Skeletal muscle tissue (tissue), 4 donors: Measurements from ENCODE around the gene ACTG2. TPM values are rescaled to one million over a fixed set of nuclear protein-coding genes. Genes with fewer than 3 reads are reported as not detected.

Experiments
- H3K27ac ChIP-seq: one replicate; pipeline ENCODE4 v1.7.0; 2013; ENCODE audit warnings: mild to moderate bottlenecking, low read depth, low read length, inconsistent platforms
- H3K27me3 ChIP-seq, 3 donors: one replicate each; pipeline ENCODE4 v1.7.0; 2013; ENCODE audit warnings: low read length in 3 of 3; ENCODE audit not compliant: control insufficient read depth in 3 of 3, insufficient read depth in 3 of 3
- H3K36me3 ChIP-seq, 3 donors: one replicate each; pipeline ENCODE4 v1.7.0; 2013; ENCODE audit warnings: low read length in 3 of 3; ENCODE audit not compliant: control insufficient read depth in 3 of 3, insufficient read depth in 3 of 3
- H3K4me1 ChIP-seq, 3 donors: one replicate each; pipeline ENCODE4 v1.7.0; 2013; ENCODE audit warnings: low read length in 3 of 3, mild to moderate bottlenecking in 3 of 3; ENCODE audit not compliant: control insufficient read depth in 3 of 3, insufficient read depth in 3 of 3
- H3K4me3 ChIP-seq, 3 donors: one replicate each; pipeline ENCODE4 v1.7.0; 2013; ENCODE audit warnings: low read length in 3 of 3
- H3K9ac ChIP-seq, 3 donors: one replicate each; pipeline ENCODE4 v1.7.0; 2013; ENCODE audit warnings: low read length in 3 of 3, mild to moderate bottlenecking in 3 of 3, moderate library complexity in 2 of 3, low read depth in 1 of 3
- H3K9me3 ChIP-seq, 3 donors: one replicate each; pipeline ENCODE4 v1.7.0; 2013; ENCODE audit warnings: low read length in 3 of 3; ENCODE audit not compliant: control insufficient read depth in 3 of 3
- total RNA-seq: library from RNA; depleted of rRNA; stranded (reverse); fragments of >200 nt; gene quantifications from one replicate; pipeline ENCODE4 v1.2.3, GENCODE V29; 2014
- donor health status: Osteomylitis.

The ACTG2 gene
- total RNA-seq, result 1.6 TPM

DNA sequence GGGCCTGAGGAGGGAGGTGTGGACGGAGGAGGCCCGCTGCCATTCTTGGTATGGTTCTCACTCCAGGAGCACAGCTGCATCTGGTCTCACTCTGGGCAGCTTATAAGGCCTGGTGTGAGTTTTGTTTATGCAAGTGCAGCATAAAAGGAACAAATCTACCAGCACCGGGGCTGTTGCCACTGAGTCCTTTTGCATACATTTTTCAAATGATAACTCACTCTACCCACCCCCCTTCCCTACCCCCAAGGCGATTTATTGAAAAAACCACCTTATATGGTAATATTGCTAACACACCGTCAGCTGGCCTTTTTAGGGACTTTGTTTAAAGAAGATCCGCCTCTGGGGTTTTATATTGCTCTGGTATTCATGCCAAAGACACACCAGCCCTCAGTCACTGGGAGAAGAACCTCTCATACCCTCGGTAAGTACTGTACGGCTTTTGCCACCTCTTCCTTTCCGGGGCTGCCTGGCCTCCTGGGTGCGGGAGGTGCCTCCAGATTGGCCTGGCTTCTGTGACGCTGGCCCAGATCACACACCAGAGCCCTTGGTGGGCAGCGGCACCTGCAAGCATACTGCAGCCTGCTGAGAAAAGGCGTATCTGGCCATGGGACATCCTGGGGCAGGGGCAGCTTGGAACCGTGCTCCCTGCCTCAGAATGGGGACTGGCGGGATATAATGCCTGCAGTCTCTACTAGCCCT is at the start of gene ACTG2:
ACTG2 (plus strand) TSS at position 378 of the 699 bp plus-strand sequence. CDS start 8,304 bp downstream, outside the sequence.
- Histone ChIP-seq H3K36me3 (no peaks in the 10 kb centered on the region), H3K9ac (no peak within 1 kb of the TSS), H3K9me3 (no peaks in the 10 kb centered on the region), H3K27me3 (peaks cover 0 to 2% (median 0%) of the 10 kb centered on the region in 3 donors), H3K4me1 (peaks cover 3 to 9% (median 7%) of the 10 kb centered on the region in 3 donors), H3K27ac (peak within 1 kb of the TSS; percentile 25), H3K4me3 (peak within 1 kb of the TSS in 1 of 3 donors; percentile 3)

DNA sequence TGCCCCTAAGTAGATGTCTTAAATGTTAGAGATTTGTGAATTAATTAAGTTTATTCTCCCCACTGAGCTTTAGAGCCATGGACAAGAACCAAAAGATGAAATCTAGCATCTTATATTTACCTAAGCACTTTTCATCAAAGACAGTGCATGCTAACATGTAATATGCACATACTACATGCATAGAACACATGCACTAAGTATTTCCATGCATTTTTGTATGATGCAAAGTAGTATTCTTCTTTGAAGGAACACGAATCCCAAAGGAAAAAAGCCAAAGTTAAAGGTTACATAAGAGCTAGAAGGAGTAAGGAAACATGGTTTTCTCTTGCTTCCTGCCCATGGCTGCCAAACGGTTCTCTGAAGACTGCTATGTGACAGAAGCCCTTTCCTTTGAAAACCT is 48.7 kb upstream of the ACTG2 start:
- H3K9ac ChIP-seq, result no peak overlapping the region
- H3K27ac ChIP-seq, result no peak overlapping the region
- no peaks in the 10 kb centered on the region for H3K9me3 ChIP-seq
- peaks cover 28 to 47% (median 42%) of the 10 kb centered on the region in 3 donors for H3K36me3 ChIP-seq
- no peak overlapping the region for H3K4me3 ChIP-seq
- H3K27me3 ChIP-seq, result no peaks in the 10 kb centered on the region
- H3K4me1 ChIP-seq, result peaks cover 1 to 8% (median 6%) of the 10 kb centered on the region in 3 donors

DNA sequence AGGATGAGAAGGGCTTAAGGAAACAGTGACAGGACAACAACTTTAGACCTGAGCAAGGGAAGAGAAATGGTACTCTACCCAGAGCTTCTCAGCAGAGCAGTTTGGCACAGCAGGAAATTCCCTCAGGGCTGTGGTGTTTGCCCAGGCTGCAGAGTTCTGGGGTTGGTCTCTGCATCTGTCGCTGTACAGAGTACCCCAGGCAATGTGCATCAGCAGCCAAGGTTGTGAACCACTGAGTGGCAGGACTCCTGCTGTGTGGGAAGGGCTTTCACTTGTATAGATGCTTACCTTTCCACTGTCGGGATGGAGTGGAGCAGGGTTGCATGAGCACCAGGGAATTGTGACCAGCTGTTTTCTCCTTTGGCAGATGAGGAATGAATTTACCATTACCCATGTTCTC is 42.8 kb upstream of the ACTG2 start:
- no peak overlapping the region for H3K27ac ChIP-seq
- peaks cover 0 to 4% (median 0%) of the 10 kb centered on the region in 3 donors for H3K4me1 ChIP-seq
- no peak overlapping the region for H3K4me3 ChIP-seq
- peaks cover 54 to 81% (median 78%) of the 10 kb centered on the region in 3 donors for H3K36me3 ChIP-seq
- no peaks in the 10 kb centered on the region for H3K27me3 ChIP-seq
- H3K9me3 ChIP-seq, result no peaks in the 10 kb centered on the region
- H3K9ac ChIP-seq, result no peak overlapping the region

- Histone ChIP-seq H3K9ac (no peak overlapping the region), H3K36me3 (peaks cover 54 to 83% (median 80%) of the 10 kb centered on the region in 3 donors), H3K4me1 (peaks cover 0 to 4% (median 0%) of the 10 kb centered on the region in 3 donors), H3K27ac (no peak overlapping the region), H3K4me3 (no peak overlapping the region), H3K27me3 (no peaks in the 10 kb centered on the region), H3K9me3 (no peaks in the 10 kb centered on the region)
These were observed 41.5 kb upstream of the ACTG2 start for GRCh38 chr2:73851274-73851673.

- Histone ChIP-seq H3K27me3 (no peaks in the 10 kb centered on the region), H3K9me3 (no peaks in the 10 kb centered on the region), H3K36me3 (peaks cover 61 to 85% (median 80%) of the 10 kb centered on the region in 3 donors), H3K4me3 (no peak overlapping the region), H3K27ac (no peak overlapping the region), H3K4me1 (peaks cover 0 to 4% (median 0%) of the 10 kb centered on the region in 3 donors), H3K9ac (no peak overlapping the region)
These were observed 40.8 kb upstream of the ACTG2 start for GRCh38 chr2:73852020-73852419.

DNA sequence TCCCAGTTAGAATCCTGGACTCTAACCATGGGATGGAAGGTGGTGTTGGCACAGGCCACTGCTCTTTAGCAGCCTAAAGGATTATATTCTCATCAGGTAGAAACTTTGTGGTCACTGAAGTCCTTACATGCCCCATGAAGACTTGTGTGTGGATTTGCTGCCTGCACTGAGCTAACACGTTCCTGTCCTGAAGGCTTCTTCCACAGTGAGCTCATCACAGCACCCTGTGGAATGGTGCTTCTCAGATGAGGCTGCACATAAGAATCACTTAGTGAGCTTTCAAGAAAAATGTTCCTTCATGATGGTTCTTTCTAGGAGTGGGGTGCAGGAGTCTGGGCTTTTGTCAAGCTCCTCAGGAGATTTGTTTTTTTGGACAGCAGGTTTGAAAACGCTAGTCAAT is 37.3 kb upstream of the ACTG2 start:
- Histone ChIP-seq H3K27me3 (no peaks in the 10 kb centered on the region), H3K9me3 (no peaks in the 10 kb centered on the region), H3K4me1 (peaks cover 0 to 4% (median 0%) of the 10 kb centered on the region in 3 donors), H3K36me3 (peaks cover 60 to 75% (median 73%) of the 10 kb centered on the region in 3 donors), H3K27ac (no peak overlapping the region), H3K9ac (no peak overlapping the region), H3K4me3 (no peak overlapping the region)

DNA sequence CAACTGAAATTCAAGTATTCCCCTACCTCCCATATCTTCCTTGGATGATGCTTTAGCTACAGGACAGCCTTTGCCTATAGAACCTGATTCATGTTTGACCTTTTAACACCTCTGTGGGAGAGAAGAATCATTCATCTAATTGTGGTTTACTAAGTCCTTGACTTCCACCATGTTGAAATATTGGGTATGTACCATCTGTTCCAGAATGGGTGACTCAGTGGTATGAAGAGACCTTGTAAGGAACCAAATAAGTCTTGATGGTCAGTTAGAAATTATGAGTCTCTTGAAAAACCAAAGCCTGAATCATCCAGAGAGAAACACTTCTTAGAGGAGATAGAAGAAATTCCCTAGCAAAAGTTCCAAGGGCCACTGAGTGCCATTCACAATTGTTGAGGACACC is 36.6 kb upstream of the ACTG2 start:
- H3K4me1 ChIP-seq, result peaks cover 0 to 4% (median 0%) of the 10 kb centered on the region in 3 donors
- H3K9ac ChIP-seq, result no peak overlapping the region
- H3K36me3 ChIP-seq, result peaks cover 63 to 75% (median 72%) of the 10 kb centered on the region in 3 donors
- H3K27ac ChIP-seq, result no peak overlapping the region
- no peaks in the 10 kb centered on the region for H3K9me3 ChIP-seq
- no peaks in the 10 kb centered on the region for H3K27me3 ChIP-seq
- H3K4me3 ChIP-seq, result no peak overlapping the region

DNA sequence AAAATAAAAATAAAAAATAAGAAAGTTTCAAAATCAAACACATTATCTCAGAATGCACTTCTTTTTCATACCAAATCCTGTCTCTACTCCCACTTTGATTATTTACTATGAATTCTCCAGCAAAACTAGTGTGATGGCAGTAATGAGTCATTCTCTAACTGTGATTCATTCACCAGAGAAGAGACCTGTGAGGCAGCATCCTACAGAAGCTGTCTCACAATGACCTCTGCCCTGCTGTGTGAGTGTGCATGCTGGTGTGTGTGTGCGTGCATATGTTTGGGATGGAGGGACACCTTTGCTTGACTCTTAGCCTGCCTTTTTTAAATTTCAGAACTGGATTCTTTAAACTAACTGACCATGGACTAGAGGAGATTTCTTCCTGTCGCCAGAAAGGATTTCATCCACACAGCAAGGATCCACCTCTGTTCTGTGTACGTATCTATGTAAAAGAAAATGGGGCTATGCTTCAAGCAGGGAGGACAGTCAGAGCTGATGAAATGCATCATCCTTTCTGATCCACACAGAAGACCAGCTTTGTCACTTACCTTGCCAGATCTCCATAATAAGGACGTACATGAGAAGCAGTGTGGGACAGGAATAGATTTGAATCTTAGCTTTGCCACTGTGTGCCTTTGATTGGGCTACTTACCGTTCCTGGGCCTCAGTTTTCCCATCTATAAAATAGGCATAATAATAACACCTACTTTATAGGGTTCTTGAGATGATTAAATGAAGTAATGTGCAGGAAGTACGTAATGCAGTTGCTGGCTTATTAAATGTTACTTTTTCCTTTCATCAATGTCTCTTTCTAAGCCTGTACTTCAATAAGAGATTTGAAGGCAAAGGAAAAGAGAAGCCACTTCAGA is 32.9 kb upstream of the ACTG2 start:
- Histone ChIP-seq H3K4me1 (no peaks in the 10 kb centered on the region), H3K36me3 (peaks cover 52 to 78% (median 65%) of the 10 kb centered on the region in 3 donors), H3K27me3 (no peaks in the 10 kb centered on the region), H3K27ac (no peak overlapping the region), H3K4me3 (no peak overlapping the region), H3K9ac (no peak overlapping the region), H3K9me3 (no peaks in the 10 kb centered on the region)

DNA sequence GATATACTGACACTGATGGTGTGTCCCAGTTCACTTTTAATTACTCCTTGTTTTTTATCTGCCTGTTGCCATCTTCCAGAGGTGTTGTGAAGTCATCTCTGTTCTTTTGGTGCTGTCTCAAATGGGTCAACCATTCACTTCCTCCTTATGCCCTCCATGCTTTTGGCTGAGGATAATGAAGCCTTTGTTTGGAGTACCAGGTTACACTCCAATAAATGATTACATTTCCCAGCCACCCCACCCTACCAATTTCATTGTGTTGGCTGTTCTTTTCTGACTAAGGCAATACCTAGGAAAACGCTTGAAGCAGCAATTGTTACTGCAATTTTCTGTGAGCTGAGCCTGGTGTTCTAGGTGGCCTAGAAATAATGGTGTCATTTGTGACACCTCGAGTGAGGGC is 29.8 kb upstream of the ACTG2 start:
- Histone ChIP-seq H3K36me3 (peaks cover 40 to 68% (median 56%) of the 10 kb centered on the region in 3 donors), H3K4me1 (no peaks in the 10 kb centered on the region)

More for the DNA sequence above, 29.8 kb upstream of the ACTG2 start:
- Histone ChIP-seq H3K4me3 (no peak overlapping the region), H3K9me3 (no peaks in the 10 kb centered on the region), H3K9ac (no peak overlapping the region), H3K27me3 (no peaks in the 10 kb centered on the region), H3K27ac (no peak overlapping the region)
